HG02759 (cell line): Measurements from ENCODE around the gene SBSN.

Source experiments
- ATAC-seq: cut with Tn5 transposase; IDR thresholded peaks from one replicate; pipeline ENCODE4 v1.9.1; 2021; ENCODE audit warnings: mild to moderate bottlenecking, moderate library complexity; ENCODE audit not compliant: unreplicated experiment

SBSN gene

GRCh38 chr19:35555301-35556005, 27.3 kb upstream of the SBSN start:
- no peak for ATAC-seq

GRCh38 chr19:35554076-35554475, 26.0 kb upstream of the SBSN start:
- no peak for ATAC-seq

- ATAC-seq = no peak
Observed at GRCh38 chr19:35553385-35554000, 25.4 kb upstream of the SBSN start.

- no peak for ATAC-seq
Observed at GRCh38 chr19:35552534-35553384, 24.6 kb upstream of the SBSN start.

- no peak for ATAC-seq
Observed at GRCh38 chr19:35551091-35551810, 23.1 kb upstream of the SBSN start.

GRCh38 chr19:35549879-35550523, 21.9 kb upstream of the SBSN start:
- no peak for ATAC-seq

GRCh38 chr19:35549174-35549788, 21.2 kb upstream of the SBSN start:
- no peak for ATAC-seq

- ATAC-seq = no peak
Observed at GRCh38 chr19:35546532-35546931, 18.4 kb upstream of the SBSN start.

GRCh38 chr19:35545855-35546381, 17.8 kb upstream of the SBSN start:
- peak; percentile 52 for ATAC-seq

GRCh38 chr19:35545001-35545854, 17.1 kb upstream of the SBSN start, which contains the start of gene TMEM147:
TSS of gene TMEM147 (plus strand) at chr19:35545626. CDS start at chr19:35545740, 114 bp downstream.
- peak; percentile 86 for ATAC-seq

- ATAC-seq = no peak
Observed at GRCh38 chr19:35544110-35544802, 16.1 kb upstream of the SBSN start.

- no peak for ATAC-seq
Observed at GRCh38 chr19:35543280-35544109, 15.4 kb upstream of the SBSN start.

GRCh38 chr19:35542209-35542608, 14.1 kb upstream of the SBSN start:
- no peak for ATAC-seq

- ATAC-seq = no peak
Observed at GRCh38 chr19:35540356-35540927, 12.3 kb upstream of the SBSN start.

GRCh38 chr19:35539850-35540249, 11.7 kb upstream of the SBSN start:
- ATAC-seq = no peak

GRCh38 chr19:35539314-35539713, 11.2 kb upstream of the SBSN start:
- ATAC-seq = no peak
